WTC11 (cell line): ENCODE data around the gene ANKRD49. TPM values are rescaled to one million over a fixed set of nuclear protein-coding genes. Genes with fewer than 3 reads are reported as not detected.

Source experiments
- ATAC-seq: fragments of 200-7000 bp; cut with Tn5 transposase; 2 replicates; pipeline ENCODE4 v1.10.0; 2021; ENCODE audit warnings: mild to moderate bottlenecking, moderate library complexity
- CTCF ChIA-PET: fragments of 300-600 bp; sonication (Branson Sonifier 250); formaldehyde crosslinking; loops from one replicate; lab custom pipeline; 2021; ENCODE audit warnings: antibody characterized with exemption; lab: Charles Lee
- POLR2A ChIA-PET: fragments of 350-600 bp; sonication (Branson Sonifier 250); formaldehyde crosslinking; loops from one replicate; lab custom pipeline; 2021; ENCODE audit warnings: antibody characterized with exemption; lab: Charles Lee
- DNase-seq: peaks from one replicate; pipeline ENCODE4 v3.0.0; 2021; ENCODE audit warnings: low spot score
- H3K27ac Mint-ChIP-seq: 2 replicates; pipeline ENCODE4 v1.8.0; 2021; ENCODE audit warnings: mixed read lengths
- H3K27me3 Mint-ChIP-seq: 2 replicates; pipeline ENCODE4 v1.8.0; 2021; ENCODE audit warnings: low read depth, mild to moderate bottlenecking, moderate library complexity, mixed read lengths
- H3K36me3 Mint-ChIP-seq: 2 replicates; pipeline ENCODE4 v1.8.0; 2021; ENCODE audit warnings: mixed read lengths
- H3K4me1 Mint-ChIP-seq: 2 replicates; pipeline ENCODE4 v1.8.0; 2022; ENCODE audit warnings: mixed read lengths
- H3K4me3 Mint-ChIP-seq: 2 replicates; pipeline ENCODE4 v1.8.0; 2021; ENCODE audit warnings: mild to moderate bottlenecking, moderate library complexity, mixed read lengths
- H3K9me3 Mint-ChIP-seq: 2 replicates; pipeline ENCODE4 v1.8.0; 2021; ENCODE audit warnings: mixed read lengths
- CBFB ChIP-seq: sonication (generic); formaldehyde crosslinking; IDR thresholded peaks from 2 replicates; pipeline ENCODE4 v1.8.1; 2022; ENCODE audit warnings: mild to moderate bottlenecking, low read depth, missing genetic modification reagents
- GABPB1 ChIP-seq: sonication (generic); formaldehyde crosslinking; IDR thresholded peaks from 2 replicates; pipeline ENCODE4 v1.8.1; 2023; ENCODE audit warnings: mild to moderate bottlenecking, missing genetic modification reagents
- MYBL2 ChIP-seq: sonication (generic); formaldehyde crosslinking; IDR thresholded peaks from 2 replicates; pipeline ENCODE4 v1.8.1; 2023; ENCODE audit warnings: mild to moderate bottlenecking, moderate library complexity, missing genetic modification reagents
- NR1H2 ChIP-seq: sonication (generic); formaldehyde crosslinking; IDR thresholded peaks from 2 replicates; pipeline ENCODE4 v1.9.0; 2021; ENCODE audit warnings: mild to moderate bottlenecking, moderate library complexity, missing genetic modification reagents
- RORB ChIP-seq: fragments of 250-450 bp; sonication (Bioruptor Pico); IDR thresholded peaks from 2 replicates; pipeline ENCODE4 v1.9.0; 2021; ENCODE audit warnings: mild to moderate bottlenecking
- SMAD4 ChIP-seq: sonication (generic); formaldehyde crosslinking; IDR thresholded peaks from 2 replicates; pipeline ENCODE4 v1.8.0; 2022; ENCODE audit warnings: mild to moderate bottlenecking, missing genetic modification reagents
- ZNF121 ChIP-seq: sonication (generic); formaldehyde crosslinking; IDR thresholded peaks from 2 replicates; pipeline ENCODE4 v1.8.0; 2023; ENCODE audit warnings: missing genetic modification reagents
- ZNF317 ChIP-seq: sonication (generic); formaldehyde crosslinking; IDR thresholded peaks from 2 replicates; pipeline ENCODE4 v1.8.1; 2023; ENCODE audit warnings: low read depth, mild to moderate bottlenecking, moderate library complexity, missing genetic modification reagents, borderline replicate concordance
- ZNF423 ChIP-seq: fragments of 250-450 bp; sonication (Bioruptor Pico); IDR thresholded peaks from 2 replicates; pipeline ENCODE4 v2.1.2; 2022; ENCODE audit warnings: mild to moderate bottlenecking, moderate library complexity
- ZNF671 ChIP-seq: fragments of 250-450 bp; sonication (Bioruptor Pico); IDR thresholded peaks from 2 replicates; pipeline ENCODE4 v1.8.0; 2021; ENCODE audit warnings: mild to moderate bottlenecking
- total RNA-seq: library from RNA; stranded (reverse); gene quantifications from 3 replicates; pipeline ENCODE4 v1.2.3, GENCODE V29; 2021
- TF ChIP-seq, protein P1 (sequence below): fragments of 250-450 bp; sonication (Bioruptor Pico); IDR thresholded peaks from 2 replicates; pipeline ENCODE4 v2.1.2; 2022; ENCODE audit warnings: mild to moderate bottlenecking, moderate library complexity
- TF ChIP-seq, protein P2 (sequence below): sonication (generic); formaldehyde crosslinking; IDR thresholded peaks from 2 replicates; pipeline ENCODE4 v1.8.1; 2022; ENCODE audit warnings: mild to moderate bottlenecking, missing genetic modification reagents, moderate library complexity, borderline replicate concordance
- TF ChIP-seq, protein P3 (sequence below): sonication (generic); formaldehyde crosslinking; IDR thresholded peaks from 2 replicates; pipeline ENCODE4 v1.8.1; 2023; ENCODE audit warnings: mild to moderate bottlenecking, missing genetic modification reagents, borderline replicate concordance
- TF ChIP-seq, protein P4 (sequence below): sonication (generic); formaldehyde crosslinking; IDR thresholded peaks from 2 replicates; pipeline ENCODE4 v1.8.0; 2022; ENCODE audit warnings: missing genetic modification reagents

Gene ANKRD49
- total RNA-seq, 1 experiment from 2014 or later: 9.5 TPM

DNA sequence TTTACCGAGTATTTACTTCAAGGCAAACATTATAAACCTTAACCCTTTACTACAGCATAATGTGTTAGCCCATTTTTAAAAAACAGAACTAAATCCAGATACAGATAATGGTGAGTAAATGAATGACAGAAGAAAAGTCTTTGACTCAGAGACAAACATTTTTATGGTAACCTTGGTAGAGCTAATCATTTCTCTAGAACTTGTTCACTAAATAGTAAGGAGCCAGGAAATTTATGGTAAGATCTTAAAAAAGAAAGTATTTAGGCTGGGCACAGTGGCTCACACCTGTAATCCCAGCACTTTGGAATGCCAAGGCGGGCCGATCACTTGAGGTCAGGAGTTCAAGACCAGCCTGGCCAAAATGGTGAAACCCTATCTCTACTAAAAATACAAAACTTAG is 38.4 kb downstream of the ANKRD49 start (continued):
- TF ChIP-seq ZNF423 (CRISPR knock-in tag): no peak
- TF ChIP-seq ZNF121 (CRISPR knock-in tag): no peak
- no peak for TF ChIP-seq SMAD4 (CRISPR knock-in tag)
- no peak for TF ChIP-seq MYBL2
- TF ChIP-seq, protein P1, sequence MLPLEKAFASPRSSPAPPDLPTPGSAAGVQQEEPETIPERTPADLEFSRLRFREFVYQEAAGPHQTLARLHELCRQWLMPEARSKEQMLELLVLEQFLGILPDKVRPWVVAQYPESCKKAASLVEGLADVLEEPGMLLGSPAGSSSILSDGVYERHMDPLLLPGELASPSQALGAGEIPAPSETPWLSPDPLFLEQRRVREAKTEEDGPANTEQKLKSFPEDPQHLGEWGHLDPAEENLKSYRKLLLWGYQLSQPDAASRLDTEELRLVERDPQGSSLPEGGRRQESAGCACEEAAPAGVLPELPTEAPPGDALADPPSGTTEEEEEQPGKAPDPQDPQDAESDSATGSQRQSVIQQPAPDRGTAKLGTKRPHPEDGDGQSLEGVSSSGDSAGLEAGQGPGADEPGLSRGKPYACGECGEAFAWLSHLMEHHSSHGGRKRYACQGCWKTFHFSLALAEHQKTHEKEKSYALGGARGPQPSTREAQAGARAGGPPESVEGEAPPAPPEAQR (CRISPR knock-in tag): no peak
- no peak for TF ChIP-seq GABPB1 (CRISPR knock-in tag)
- TF ChIP-seq, protein P2, sequence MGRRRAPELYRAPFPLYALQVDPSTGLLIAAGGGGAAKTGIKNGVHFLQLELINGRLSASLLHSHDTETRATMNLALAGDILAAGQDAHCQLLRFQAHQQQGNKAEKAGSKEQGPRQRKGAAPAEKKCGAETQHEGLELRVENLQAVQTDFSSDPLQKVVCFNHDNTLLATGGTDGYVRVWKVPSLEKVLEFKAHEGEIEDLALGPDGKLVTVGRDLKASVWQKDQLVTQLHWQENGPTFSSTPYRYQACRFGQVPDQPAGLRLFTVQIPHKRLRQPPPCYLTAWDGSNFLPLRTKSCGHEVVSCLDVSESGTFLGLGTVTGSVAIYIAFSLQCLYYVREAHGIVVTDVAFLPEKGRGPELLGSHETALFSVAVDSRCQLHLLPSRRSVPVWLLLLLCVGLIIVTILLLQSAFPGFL: no peak
- no peak for TF ChIP-seq CBFB (CRISPR knock-in tag)
- no peak for TF ChIP-seq ZNF317 (CRISPR knock-in tag)
- no peak for TF ChIP-seq NR1H2

DNA sequence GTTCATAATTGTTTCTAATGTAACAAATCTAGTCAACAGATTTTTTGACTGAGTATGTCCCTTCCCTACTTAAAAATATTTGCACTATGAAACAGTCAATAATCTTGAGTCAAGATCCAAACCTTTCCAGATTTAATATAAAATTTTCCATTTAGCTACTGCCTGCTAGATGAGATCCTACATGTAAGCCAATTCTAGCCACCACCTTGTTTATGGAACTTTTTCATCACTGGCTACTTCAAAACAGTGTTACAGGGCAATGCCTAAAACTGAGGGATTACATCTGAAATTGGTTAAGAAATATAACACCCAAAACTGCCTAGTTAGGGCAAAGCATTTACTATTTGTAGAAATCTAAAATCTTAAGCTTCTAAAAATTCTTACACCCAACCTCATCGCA is 39.4 kb downstream of the ANKRD49 start:
- Mint-ChIP-seq H3K36me3 (no peaks in the 10 kb centered on the region), H3K4me1 (no peaks in the 10 kb centered on the region), H3K27ac (no peak overlapping the region), H3K4me3 (no peak overlapping the region)
- CTCF ChIA-PET: interaction anchor here (1.0 kb wide), 1 partner anchor 12 kb away, joined by 4 read pairs; no protein-coding TSS in a partner anchor
- no peak for TF ChIP-seq ZNF671 (CRISPR knock-in tag)
- TF ChIP-seq, protein P3, sequence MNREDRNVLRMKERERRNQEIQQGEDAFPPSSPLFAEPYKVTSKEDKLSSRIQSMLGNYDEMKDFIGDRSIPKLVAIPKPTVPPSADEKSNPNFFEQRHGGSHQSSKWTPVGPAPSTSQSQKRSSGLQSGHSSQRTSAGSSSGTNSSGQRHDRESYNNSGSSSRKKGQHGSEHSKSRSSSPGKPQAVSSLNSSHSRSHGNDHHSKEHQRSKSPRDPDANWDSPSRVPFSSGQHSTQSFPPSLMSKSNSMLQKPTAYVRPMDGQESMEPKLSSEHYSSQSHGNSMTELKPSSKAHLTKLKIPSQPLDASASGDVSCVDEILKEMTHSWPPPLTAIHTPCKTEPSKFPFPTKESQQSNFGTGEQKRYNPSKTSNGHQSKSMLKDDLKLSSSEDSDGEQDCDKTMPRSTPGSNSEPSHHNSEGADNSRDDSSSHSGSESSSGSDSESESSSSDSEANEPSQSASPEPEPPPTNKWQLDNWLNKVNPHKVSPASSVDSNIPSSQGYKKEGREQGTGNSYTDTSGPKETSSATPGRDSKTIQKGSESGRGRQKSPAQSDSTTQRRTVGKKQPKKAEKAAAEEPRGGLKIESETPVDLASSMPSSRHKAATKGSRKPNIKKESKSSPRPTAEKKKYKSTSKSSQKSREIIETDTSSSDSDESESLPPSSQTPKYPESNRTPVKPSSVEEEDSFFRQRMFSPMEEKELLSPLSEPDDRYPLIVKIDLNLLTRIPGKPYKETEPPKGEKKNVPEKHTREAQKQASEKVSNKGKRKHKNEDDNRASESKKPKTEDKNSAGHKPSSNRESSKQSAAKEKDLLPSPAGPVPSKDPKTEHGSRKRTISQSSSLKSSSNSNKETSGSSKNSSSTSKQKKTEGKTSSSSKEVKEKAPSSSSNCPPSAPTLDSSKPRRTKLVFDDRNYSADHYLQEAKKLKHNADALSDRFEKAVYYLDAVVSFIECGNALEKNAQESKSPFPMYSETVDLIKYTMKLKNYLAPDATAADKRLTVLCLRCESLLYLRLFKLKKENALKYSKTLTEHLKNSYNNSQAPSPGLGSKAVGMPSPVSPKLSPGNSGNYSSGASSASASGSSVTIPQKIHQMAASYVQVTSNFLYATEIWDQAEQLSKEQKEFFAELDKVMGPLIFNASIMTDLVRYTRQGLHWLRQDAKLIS (CRISPR knock-in tag): no peak
- no peak for TF ChIP-seq RORB (CRISPR knock-in tag)
- TF ChIP-seq, protein P4, sequence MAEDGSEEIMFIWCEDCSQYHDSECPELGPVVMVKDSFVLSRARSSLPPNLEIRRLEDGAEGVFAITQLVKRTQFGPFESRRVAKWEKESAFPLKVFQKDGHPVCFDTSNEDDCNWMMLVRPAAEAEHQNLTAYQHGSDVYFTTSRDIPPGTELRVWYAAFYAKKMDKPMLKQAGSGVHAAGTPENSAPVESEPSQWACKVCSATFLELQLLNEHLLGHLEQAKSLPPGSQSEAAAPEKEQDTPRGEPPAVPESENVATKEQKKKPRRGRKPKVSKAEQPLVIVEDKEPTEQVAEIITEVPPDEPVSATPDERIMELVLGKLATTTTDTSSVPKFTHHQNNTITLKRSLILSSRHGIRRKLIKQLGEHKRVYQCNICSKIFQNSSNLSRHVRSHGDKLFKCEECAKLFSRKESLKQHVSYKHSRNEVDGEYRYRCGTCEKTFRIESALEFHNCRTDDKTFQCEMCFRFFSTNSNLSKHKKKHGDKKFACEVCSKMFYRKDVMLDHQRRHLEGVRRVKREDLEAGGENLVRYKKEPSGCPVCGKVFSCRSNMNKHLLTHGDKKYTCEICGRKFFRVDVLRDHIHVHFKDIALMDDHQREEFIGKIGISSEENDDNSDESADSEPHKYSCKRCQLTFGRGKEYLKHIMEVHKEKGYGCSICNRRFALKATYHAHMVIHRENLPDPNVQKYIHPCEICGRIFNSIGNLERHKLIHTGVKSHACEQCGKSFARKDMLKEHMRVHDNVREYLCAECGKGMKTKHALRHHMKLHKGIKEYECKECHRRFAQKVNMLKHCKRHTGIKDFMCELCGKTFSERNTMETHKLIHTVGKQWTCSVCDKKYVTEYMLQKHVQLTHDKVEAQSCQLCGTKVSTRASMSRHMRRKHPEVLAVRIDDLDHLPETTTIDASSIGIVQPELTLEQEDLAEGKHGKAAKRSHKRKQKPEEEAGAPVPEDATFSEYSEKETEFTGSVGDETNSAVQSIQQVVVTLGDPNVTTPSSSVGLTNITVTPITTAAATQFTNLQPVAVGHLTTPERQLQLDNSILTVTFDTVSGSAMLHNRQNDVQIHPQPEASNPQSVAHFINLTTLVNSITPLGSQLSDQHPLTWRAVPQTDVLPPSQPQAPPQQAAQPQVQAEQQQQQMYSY (CRISPR knock-in tag): no peak
- TF ChIP-seq, all 79 proteins: peak for 0
- POLR2A ChIA-PET: no interaction called here
- ATAC-seq (no peak), DNase-seq (no peak)
- Mint-ChIP-seq H3K27me3 (peaks cover 4% of the 10 kb centered on the region), H3K9me3 (no peaks in the 10 kb centered on the region)
